Islet of Langerhans (tissue), 1 donor: ENCODE data around the gene ACAP3.
"Not testable (repeated sequence)": the region's sequence is repeated elsewhere in the genome, so short reads cannot be mapped to it uniquely, and the experiment has no call there.

ENCODE experiments used
- FAIRE-seq: peaks from one replicate; lab custom pipeline; 2011; peaks lifted over from hg19 to GRCh38; lab: Jason Lieb, UNC

ACAP3 gene

DNA sequence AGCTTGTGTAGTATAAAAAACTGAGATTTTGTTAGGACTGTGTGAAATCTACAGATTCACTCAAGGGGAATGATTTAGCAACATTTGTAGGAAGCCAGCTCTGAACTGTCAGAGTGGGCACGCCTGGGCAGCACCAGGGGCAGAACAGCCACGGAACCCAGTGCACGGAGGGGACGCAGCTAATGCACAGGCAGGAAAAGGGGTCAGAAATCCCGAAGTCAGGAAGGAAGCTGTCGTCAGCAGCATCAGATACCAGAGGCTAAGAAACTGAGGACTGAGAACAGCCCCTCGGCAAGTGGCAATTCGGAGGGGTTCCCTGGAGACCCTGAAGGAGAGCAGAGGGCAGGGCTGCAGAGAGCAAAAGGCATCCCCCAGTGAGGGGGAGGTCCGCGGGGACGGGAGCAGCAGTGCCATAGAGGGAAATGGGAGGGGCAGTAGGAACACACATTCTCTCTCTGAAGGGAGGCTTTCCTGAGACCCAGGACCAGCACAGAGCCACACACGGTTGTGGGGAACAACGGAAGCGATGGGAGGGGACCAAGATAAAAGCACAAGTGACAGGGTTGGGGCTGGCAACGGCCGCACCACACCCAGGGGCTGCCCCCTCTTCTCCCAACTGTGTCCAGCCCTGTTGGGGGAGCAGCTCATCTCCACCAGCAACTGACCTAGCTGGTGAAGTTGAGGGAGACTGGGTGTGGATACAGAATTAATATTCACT is 46.7 kb downstream of the ACAP3 start:
- no peak for FAIRE-seq

DNA sequence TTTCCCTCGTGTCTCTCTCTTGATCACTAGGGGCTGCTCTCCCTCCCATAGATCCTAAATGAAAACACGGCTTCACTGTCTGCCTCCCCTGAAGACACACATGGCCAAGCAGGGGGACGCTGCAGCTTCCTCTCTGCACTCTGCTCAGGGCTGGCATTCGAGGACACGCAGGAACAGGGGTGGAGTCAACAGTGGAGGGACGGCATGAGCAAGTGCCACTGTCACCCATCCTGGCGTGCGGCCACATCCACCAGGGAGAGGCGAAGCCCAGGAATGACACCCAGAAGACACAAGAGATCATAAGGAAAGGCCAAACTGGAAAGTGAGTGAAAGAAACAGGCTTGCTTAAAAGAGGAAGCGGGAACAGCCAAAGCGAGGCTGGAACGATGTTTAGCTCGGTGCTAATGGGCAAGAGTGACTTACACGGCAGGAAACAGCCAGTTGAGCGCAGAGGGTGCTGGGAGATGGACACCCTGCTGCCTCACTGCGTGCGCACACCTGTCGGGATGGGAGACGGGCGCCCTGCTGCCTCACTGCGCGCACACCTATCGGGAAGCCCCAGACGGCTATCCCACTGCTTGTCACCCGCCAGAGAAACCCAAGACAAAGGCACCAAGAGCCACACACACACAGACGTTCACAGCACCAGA is 47.7 kb downstream of the ACAP3 start:
- no peak for FAIRE-seq

DNA sequence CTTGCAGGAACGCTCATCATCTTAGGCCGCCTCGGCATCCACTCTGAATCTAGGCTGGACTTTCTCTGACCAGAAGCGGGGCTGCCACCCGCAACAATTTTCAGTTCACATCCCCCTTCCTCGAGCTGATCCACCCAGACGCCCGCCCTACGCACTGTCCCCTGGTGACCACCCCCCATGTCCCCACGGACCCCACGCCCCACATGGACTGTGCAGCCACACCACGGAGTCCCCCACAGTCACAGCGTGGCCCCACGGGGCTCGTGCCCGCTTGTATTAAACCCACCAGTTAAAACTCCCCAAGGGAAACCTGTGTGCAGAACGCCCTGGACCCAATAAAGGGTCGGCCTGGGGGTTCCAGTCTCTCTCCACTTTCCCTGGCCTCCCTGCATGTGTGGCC is 48.2 kb downstream of the ACAP3 start:
- no peak for FAIRE-seq

DNA sequence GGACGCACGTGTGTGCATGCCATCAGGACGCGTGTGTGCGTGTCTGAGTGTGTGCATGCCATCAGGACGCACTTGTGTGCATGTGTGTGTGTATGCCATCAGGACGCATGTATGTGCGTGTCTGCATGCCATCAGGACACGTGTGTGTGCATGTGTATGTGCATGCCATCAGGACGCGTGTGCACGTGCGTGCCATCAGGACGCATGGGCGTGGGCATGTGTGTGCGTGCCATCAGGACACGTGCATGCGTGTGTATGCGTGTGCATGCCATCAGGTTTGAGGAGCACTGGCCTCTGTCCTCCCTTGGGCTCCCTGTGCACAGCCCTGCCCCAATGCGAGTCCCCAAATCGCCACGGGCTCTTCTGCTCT is 48.6 kb downstream of the ACAP3 start:
- no peak for FAIRE-seq

DNA sequence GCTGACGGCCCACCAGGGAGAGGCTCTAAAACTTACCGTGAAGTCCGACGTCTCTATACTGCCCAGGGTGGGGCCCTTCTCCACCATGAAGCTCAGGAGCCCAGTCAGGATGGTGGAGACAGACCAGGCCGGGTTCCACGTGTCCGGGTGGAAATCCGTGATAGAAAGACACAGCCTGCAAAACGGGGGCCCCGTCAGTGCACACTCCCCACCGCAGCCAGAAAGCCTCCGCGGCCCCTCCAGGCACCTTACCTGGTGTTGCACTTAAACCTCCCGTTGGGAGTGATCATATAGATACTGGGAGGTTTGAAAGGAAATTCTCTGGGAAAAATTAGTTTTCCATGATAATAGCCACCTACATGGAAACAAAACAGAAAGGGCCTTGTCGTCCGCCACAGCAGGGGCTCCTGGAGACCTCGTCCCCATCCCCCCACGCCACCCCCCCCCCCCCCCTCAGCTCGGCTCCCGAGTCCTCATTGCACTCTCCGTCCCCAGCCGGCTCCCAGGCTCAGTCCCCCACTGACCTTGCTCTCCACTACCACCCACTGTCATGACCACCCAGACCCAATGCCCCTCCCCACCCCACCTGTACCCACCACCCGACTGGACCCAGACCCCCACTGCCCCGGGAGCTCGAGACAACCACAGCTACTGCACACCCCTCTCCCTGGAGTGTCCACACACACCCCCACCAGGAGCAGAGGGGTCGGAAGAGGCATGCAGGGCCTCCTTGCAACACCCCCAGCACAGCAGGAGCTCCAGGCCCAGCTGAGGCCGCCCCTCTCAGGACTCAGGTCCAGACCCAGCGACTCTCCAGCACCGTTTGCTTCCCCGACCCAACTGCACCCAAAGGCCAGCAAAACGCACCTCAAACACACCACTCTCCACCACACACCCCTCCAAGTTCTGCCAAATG is 50.5 kb downstream of the ACAP3 start:
- no peak for FAIRE-seq

DNA sequence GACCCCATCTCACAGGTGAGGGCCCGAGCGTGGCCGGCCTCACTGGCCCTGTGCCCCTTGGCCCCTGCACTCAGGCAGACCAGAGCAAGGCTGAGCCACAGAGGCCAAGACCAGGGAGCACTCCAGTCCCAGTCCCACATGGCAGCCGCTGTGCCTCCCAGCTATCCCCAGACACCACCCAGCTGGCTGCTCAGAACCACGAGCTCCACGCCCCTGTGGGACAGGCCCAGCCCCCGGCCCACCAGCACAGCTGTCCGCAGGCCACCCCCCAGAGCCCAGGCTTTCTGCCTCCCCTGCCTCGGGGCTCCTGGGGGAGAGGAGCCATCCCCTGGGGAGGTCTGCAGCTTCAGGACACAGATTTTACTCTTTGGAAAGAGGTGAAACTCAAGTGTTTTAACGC is 52.1 kb downstream of the ACAP3 start:
- no peak for FAIRE-seq

DNA sequence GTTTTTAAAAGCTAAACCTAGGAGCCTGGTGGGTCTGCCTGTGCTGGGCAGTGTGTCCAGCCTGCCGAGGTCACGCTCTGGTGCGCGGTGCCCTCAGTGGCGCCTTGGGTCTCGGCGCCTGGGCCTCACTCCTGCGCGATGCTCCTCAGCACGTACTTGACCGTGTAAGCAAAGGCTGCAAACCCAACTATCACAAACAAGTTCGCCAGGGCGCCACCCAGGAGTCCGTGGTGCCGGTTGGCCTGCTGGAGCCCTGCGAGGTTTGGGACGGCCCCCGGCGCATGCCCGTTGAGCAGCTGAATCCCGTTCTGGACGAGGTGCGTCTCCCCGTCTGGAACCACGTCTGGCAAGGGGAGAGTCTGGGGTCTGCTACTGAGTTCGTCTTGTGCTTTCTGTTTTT is 52.7 kb downstream of the ACAP3 start:
- FAIRE-seq, result no peak

DNA sequence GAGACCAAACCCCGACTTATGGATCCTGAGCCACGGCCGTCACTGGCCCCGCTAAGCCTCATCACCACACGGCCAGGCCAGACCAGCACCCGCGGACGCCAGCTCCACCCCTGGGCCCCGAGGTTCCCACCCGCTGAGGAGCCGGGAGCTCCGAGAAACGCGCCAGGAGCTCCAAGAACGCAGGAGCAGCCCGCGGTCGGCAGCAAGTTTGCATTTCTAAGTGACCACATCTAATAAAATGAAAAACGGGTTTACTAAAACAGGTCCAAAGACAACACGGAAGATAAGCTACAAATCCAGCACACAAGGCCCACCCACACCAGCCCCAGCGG is 53.1 kb downstream of the ACAP3 start:
- FAIRE-seq, result no peak

DNA sequence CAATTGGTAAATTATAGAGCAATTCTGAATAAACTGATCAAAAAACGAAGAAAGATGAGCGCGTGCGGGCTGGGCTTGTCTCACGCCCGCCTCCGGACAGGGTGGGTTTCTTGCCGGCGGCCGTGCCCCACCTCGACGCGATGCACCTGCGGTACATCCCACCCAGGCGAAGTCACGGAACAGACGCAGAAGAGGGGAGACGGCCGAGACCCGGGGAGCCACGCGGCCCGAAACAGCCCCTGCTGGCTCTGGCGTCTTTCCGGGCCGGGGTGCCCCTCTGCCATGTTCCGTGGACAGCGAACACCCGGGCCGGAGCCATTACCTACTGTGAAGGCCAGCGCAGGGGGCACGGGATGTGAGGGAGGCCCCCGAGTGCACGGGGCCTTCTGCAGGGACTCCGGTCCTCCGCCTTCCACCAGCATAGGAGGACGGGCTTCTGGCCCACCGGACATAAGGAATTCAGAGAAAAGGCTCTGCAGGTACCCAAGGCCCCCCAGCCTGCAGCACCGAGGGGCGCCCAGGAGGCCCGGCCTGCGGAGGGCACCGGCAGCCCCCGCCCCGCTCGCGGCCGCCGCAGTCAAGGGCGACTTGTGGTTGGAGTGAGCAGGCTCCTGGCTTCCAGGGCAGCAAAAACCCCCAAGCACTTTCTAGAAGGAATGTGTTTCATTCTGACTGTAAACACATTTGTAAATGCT is 53.6 kb downstream of the ACAP3 start:
- FAIRE-seq, result no peak

DNA sequence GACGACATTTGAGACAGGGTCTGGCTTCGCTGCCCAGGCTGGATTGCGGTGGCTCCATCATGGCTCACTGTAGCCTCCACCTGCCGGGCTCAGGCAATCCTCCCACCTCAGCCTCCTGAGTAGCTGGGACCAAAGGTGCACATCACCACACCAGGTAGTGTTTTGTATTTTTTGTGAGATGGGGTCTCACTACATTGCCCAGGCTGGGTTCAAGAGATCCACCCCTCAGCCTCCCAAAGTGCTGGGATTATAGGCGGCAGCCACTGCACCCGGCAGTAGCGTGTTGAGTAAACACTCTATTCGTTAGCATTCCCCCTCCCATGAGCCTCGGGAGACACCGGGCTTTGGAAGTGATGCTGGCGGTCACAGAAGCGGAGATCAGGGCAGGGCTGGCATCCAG is 54.4 kb downstream of the ACAP3 start:
- FAIRE-seq, result no peak

DNA sequence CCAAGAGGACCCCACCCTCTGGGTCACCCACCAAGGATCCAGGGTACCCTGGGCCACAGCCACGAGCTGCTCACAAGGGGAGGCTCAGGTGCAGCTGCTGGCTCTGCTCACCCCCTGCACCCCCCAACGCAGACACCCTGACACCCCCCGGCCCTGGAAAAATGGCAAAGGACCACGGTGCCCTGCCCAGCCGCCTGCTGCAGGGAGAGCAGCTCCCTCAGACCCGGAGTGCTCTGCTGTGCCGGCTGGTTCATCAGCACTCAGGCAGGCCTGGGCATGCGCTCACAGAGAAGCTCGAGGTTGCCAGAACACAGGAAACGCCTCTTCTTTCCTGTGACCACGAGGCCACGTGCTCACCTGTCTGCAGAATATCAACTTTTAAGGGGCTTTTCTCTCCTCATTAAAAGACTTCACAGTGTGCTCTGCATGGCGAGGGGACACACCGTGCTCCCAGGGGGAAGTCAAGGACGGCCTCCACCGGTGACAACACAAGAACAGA is 56.9 kb downstream of the ACAP3 start:
- FAIRE-seq, result no peak

DNA sequence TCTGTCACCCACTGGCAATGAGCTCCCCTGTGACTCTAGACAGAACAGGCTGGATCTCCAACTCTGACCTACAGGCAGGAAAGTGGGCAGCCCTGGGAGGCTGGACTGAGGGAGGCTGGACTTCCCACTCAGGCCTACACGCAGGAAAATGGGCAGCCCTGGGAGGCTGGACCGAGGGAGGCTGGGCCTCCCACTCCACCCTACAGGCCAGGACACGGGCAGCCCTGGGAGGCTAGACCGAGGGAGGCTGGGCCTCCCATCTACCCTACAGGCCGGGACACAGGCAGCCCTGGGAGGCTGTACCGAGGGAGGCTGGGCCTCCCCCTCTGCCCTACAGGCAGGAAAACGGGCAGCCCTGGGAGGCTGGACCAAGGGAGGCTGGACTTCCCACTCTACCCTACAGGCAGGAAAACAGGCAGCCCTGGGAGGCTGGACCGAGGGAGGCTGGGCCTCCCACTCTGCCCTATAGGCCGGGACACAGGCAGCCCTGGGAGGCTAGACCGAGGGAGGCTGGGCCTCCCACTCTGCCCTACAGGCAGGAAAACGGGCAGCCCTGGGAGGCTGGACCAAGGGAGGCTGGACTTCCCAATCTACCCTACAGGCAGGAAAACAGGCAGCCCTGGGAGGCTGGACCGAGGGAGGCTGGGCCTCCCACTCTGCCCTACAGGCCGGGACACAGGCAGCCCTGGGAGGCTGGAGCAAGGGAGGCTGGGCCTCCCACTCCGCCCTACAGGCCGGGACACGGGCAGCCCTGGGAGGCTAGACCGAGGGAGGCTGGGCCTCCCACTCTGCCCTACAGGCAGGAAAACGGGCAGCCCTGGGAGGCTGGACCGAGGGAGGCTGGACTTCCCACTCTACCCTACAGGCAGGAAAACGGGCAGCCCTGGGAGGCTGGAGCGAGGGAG is 59.5 kb downstream of the ACAP3 start:
- FAIRE-seq, result not testable (repeated sequence)

DNA sequence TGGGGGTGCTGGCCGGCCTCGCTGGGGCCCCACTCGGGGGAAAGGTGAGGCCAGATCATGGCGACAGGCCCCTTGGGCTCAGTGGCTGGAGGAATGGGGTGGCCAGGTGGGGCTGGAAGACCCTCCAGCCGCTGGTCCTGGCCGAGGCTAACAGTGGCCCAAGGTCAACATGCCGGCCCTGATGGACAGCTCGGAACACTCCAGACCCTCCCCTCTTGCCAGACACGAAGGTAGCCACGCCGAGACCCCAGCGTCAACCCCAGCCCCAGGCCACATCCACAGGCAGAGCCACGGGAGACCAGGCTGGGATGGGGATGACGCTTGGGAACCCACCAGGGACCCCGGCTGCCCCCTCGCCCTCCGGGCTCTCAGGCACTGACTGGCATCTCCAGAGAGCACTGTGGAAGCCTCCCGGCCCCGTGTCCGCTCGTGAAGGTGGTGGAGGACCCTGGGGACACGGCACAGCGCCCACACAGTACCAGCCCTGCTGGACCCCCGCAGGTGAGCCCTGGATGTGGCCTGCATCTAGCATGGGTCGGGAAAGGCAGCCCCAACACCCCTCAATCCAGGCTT is 60.3 kb downstream of the ACAP3 start:
- FAIRE-seq, result no peak

DNA sequence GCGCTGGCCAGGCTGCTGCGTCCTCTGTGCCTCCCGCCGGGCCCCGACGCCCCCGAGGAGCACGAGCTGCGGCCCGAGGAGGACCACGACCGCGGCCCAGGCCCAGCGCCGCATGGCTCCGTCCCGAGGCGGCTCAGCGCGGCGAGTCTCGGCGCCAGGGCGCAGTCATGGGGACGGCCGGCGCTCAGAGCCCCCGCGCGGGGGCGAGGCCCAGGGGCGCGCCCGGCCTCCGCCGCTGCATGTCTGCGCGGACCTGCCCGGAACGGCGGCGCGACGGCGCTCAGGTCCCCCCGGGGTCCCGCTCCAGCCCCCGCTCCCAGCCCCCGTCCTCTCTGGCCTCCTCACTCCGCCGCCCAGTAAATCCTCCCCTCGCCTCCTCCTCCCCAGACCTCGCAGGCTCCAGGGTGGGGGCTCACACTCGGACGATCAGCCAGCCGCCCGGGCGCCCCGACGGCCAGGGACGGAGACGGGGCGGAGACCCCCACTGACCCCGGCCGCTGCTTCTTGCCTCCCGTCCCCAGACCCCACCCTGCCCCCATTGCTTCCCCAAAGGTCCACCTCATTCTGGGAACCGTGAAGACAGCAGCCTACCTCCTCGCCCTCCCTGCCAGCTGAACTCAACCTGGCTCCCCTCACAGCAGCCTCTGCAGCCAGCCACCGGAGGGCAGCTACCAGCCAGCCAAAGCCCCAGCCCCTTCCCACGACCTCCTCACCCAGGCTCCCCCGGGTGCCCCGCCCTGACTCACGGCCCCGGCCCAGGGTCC is 61.0 kb downstream of the ACAP3 start, which contains the start of gene C1QTNF12:
Gene C1QTNF12, minus strand, starts transcription at position 146 of the 764 bp plus-strand sequence. Its CDS starts 32 bp downstream, at position 114.
- no peak for FAIRE-seq

DNA sequence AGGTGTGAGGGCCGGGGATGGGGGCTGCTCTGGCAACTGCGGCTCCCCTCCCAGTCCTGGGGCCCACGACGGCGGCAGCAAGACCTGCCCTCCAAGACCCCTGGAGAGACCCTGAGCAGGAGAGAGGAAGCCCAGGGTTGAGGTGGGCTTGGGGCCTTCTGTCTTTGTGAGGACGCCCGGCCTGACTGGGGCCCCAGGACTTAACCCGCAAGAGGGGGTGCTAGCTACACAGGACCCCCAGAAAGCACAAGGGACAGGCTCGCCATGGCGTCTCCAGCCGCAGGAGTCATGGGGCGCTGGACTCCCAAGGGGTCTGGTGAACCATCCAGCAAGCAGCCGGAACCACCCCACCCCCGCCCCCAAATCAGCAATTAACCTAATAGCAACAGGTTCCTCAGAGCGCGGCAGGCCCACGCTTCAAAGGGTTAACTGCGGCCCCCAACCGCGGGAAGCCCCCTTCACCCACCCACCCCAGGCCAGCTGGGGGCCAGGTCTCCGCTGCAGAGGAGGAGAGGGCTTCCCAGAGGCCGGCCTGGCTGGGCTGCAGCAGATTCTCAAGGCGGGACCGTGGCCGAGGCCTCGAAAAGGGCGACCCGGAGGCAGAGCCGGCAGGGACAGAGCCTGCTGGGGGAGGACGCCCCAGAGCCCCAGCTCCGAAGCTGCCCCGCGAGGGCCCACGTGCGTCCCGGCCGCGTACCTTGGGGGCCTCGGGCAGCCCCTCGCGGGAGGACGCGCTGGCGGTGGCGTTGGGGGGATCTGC is 61.7 kb downstream of the ACAP3 start:
- FAIRE-seq, result no peak

DNA sequence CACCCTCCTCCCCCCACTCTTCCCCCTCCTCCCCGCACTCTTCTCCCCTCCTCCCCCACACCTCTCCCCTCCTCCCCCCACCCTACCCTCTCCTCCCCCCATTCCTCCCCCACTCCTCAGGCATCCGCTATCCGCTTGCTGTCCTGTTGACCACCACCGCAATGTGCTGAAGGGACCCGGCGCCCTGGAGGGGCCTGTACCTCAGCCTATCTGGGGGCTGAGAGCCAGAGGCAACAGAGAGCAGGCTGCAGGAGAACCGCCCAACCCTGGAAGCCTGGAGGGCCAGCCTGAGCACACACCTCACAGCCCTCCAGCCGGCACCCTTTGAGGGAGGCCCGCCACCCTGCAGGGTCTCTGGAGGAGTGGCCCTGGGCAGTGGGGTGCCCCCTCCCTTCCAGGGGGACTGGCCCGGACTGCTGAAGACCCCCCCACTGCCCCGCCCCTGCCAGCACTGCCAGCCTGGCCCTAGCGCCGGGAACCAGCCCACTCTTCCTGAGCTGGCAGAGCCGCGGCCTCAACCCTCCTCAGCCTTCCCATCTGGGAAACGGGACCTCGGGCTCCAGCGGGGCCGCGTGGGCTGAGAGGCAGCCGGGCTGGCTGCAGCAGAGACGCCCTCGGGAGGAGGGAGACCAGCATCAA is 62.4 kb downstream of the ACAP3 start:
- no peak for FAIRE-seq

DNA sequence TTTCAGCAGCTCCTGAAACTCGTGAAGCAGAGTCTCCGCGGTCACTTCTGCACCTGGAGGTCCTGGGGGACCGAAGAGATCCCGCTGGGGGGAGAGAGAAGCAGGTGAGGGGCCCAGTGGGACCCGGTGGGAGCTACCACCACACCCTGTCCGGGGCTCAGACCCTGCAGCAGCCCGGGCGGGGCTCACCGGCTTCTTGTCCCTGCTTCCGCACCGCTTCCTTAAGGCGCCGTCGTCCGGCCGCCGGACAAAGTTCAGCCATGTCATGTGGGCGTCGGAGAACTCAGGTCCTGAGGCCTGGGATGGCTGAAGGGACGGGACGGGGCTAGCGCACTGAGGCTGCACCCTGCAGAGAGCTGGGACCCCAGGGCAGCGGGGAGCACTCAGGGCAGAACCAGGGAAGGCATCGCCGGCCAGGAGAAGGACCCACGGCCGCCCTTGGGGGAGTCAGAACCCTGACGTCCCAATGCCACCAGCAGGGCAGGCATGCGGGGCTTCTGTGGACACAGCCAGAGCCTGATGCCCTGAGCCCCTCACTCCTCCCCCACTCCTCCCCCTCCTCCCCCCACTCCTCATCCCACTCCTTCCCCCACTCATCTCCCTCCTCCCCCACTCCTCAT is 63.4 kb downstream of the ACAP3 start:
- FAIRE-seq, result no peak

DNA sequence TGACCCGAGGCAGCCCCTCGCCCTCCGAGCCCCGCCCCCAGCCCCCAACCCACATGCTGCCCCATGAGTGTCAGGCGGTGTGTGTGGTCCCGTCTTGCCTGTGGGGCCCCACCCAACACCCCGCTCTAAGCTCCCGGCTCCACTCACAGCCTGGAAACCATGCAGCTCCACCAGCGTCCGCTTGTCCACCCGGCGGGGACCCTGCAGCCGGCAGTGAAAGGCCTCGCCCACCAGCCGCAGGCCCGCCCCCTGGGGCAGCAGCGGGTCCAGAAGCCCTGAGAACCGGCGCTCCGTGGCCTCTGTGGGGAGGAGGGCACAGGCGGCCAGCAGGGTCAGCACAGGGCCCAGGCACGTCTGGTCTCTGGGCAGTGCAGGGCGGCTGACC is 63.9 kb downstream of the ACAP3 start:
- no peak for FAIRE-seq

DNA sequence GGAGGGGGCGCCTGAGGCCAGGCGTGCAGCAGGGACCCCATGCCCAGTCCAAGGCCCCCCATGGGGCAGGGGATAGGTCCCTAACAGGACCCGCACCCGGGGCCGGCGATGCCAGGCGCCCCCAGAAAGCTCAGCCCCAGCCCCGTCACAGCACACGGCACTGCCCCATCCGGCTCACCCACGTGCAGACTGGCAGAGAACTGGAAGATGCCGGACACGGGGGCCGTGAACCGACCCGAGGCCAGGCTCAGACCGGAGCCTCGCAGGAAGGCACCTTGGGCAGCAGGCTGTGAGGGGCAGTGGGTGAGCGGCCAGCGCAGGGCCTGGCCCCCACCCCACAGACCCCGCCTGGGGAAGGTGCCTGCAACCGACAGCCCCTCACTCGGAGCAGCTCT is 64.5 kb downstream of the ACAP3 start:
- FAIRE-seq, result no peak
